Colonic mucosa (tissue), 4 donors: ENCODE measurements around the gene HOXB2. TPM values are rescaled to one million over a fixed set of nuclear protein-coding genes. Genes with fewer than 3 reads are reported as not detected.

Experiments used
- DNase-seq: peaks from one replicate; pipeline ENCODE4 v3.0.0-alpha.2; 2020
- H3K27ac ChIP-seq: fragments of 200-600 bp; one replicate; pipeline ENCODE4 v1.8.0; 2021
- H3K27me3 ChIP-seq: fragments of 200-600 bp; one replicate; pipeline ENCODE4 v1.8.0; 2021
- H3K36me3 ChIP-seq: fragments of 200-600 bp; one replicate; pipeline ENCODE4 v1.8.0; 2021
- H3K4me1 ChIP-seq: fragments of 200-600 bp; one replicate; pipeline ENCODE4 v1.8.0; 2021; ENCODE audit warnings: mild to moderate bottlenecking
- H3K4me3 ChIP-seq: fragments of 200-600 bp; one replicate; pipeline ENCODE4 v1.8.0; 2021
- H3K9ac ChIP-seq, 2 donors: one replicate each; pipeline ENCODE4 v1.7.0; 2013; ENCODE audit warnings: control low read depth in 2 of 2, low read depth in 2 of 2, low read length in 2 of 2
- H3K9me3 ChIP-seq: fragments of 200-600 bp; one replicate; pipeline ENCODE4 v1.8.0; 2021
- intact Hi-C: fragments of 100-400 bp; cut with DNase I; formaldehyde crosslinking; loops from one replicate; pipeline ENCODE4 v1.14.1; 2022
- total RNA-seq, 2 donors: library from RNA; stranded (reverse); fragmentation: NEBNext Ultra II Directional in 1 of 2; extraction: Animal tissue kit (Norgen Biotek cat#: 25700) in 1 of 2; gene quantifications; one replicate each; pipeline ENCODE4 v1.2.1, GENCODE V29; 2021
- TF ChIP-seq, protein P1 (sequence below): fragments of 200-600 bp; IDR thresholded peaks from one replicate; pipeline ENCODE4 v1.8.0; 2022; ENCODE audit warnings: antibody characterized with exemption, mild to moderate bottlenecking
- donor health status: healthy.
- donor health status: DM: no; HTN: no; CAD: no.
- donor health status: DM: no; HTN: no; CAD: no.

Gene HOXB2
- total RNA-seq, 2 donors from 2014 or later = 2.6 to 6.4 TPM

DNA sequence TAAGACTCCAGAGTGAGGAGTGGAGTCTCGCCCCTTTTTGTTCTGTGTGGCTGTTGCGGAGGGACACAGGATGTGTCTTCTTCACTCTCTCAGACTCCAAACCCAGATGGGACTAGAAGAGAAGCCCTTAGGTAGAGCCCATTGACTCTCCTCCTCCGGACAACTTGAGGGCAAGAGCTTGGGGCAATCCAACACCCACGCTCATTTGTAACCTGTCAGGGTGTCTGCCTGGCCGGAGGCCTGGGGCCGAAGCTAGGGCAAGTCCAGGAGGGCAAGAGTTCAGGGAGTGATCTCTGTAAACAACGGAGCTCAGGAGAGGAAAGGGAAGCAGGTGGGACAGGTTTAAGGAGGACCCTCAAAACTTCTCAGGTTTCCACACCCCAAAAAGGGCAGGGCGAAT, 12.6 kb downstream of the HOXB2 start:
- Histone ChIP-seq H3K4me1 (no peaks in the 10 kb centered on the region), H3K4me3 (no peak overlapping the region), H3K27me3 (no peaks in the 10 kb centered on the region), H3K27ac (no peak overlapping the region), H3K9ac (no peak overlapping the region), H3K36me3 (no peaks in the 10 kb centered on the region), H3K9me3 (no peaks in the 10 kb centered on the region)
- intact Hi-C loops = no loop called here
- TF ChIP-seq, protein P1, sequence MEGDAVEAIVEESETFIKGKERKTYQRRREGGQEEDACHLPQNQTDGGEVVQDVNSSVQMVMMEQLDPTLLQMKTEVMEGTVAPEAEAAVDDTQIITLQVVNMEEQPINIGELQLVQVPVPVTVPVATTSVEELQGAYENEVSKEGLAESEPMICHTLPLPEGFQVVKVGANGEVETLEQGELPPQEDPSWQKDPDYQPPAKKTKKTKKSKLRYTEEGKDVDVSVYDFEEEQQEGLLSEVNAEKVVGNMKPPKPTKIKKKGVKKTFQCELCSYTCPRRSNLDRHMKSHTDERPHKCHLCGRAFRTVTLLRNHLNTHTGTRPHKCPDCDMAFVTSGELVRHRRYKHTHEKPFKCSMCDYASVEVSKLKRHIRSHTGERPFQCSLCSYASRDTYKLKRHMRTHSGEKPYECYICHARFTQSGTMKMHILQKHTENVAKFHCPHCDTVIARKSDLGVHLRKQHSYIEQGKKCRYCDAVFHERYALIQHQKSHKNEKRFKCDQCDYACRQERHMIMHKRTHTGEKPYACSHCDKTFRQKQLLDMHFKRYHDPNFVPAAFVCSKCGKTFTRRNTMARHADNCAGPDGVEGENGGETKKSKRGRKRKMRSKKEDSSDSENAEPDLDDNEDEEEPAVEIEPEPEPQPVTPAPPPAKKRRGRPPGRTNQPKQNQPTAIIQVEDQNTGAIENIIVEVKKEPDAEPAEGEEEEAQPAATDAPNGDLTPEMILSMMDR = no peak
- no peak for DNase-seq

DNA sequence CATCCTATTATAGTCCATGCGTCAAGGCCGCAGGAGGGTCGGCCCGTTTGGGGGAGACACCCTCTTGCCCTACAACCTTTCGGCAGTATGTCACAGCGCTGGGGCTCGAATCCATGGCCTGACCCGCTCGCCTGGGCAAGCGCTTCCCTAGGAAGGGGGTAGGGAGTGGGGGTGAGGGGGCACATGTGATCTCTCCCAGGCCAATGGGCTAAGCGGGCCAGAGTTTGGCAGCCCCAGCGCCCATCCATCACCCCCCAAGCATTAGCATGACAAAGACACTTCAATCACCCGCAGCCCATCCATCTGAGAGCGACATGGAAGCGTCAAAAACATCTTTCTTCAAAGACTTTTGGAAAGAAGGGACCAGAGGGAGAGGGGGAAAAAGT, 14.0 kb downstream of the HOXB2 start, which contains the start of gene HOXB1:
HOXB1 (minus strand) TSS at position 125 of the 386 bp plus-strand sequence; CDS start at position 18, 107 bp downstream.
- H3K9me3 ChIP-seq = no peaks in the 10 kb centered on the region
- no peak within 1 kb of the TSS for H3K4me3 ChIP-seq
- intact Hi-C loops = no loop called here
- peaks cover 2% of the 10 kb centered on the region for H3K27me3 ChIP-seq
- no peaks in the 10 kb centered on the region for H3K36me3 ChIP-seq
- no peaks in the 10 kb centered on the region for H3K4me1 ChIP-seq
- no peak for DNase-seq
- H3K27ac ChIP-seq = no peak within 1 kb of the TSS
- H3K9ac ChIP-seq = no peak within 1 kb of the TSS
- TF ChIP-seq, protein P1 = no peak

DNA sequence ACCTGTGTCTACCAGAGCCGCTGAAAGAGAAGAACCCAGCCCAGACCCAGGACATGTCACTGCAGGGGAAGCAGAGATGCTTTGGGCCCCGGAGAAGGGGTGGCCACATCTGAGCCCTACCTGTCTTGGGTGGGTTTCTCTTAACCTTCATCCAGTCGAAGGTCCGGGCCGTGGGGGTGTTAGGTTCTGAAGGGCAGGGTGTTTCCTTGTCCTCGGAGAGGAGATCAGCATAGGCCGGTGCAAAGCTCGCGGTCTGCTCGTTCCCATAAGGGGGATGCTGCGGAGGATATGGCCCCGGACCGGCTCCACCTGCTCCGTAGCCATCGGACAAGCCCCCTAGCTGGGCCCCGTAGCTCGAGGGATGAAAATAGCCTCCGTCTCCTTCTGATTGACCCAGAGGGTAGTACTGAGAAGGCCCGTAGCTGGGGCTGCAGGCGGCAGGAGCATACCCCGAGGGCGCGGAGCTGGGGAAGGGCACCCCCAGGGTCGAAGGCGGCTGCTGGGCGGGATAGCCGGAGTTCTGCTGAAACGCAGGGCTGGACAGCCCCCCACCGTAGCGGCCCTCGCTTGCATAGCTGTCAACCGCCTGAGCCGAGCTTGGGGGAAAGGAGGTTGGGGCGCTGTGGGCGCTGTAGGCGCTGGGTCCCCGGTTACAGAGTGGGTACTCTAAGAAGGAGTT, 14.6 kb downstream of the HOXB2 start:
- Histone ChIP-seq H3K4me3 (no peak overlapping the region), H3K27ac (no peak overlapping the region), H3K9me3 (no peaks in the 10 kb centered on the region), H3K4me1 (no peaks in the 10 kb centered on the region), H3K36me3 (no peaks in the 10 kb centered on the region), H3K9ac (no peak overlapping the region), H3K27me3 (peaks cover 2% of the 10 kb centered on the region)
- TF ChIP-seq, protein P1 = no peak
- intact Hi-C loops = no loop called here
- DNase-seq = no peak

DNA sequence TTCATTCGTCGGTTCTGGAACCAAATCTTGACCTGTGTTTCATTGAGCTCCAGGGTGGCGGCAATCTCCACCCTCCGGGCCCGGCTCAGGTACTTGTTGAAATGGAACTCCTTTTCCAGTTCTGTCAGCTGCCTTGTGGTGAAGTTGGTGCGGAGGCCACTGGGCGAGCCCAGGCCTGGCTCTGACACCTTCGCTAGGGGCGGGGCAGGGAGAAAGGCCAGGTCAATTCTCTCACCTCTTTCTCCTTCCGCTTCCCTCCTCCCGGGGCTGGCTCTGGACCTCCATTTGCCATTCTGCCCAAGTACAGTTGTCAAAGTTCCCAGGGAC, 15.3 kb downstream of the HOXB2 start:
- DNase-seq = no peak
- H3K27me3 ChIP-seq = peaks cover 2% of the 10 kb centered on the region
- H3K4me3 ChIP-seq = no peak overlapping the region
- no peaks in the 10 kb centered on the region for H3K9me3 ChIP-seq
- H3K27ac ChIP-seq = no peak overlapping the region
- TF ChIP-seq, protein P1 = no peak
- no peaks in the 10 kb centered on the region for H3K4me1 ChIP-seq
- intact Hi-C loops = no loop called here
- H3K36me3 ChIP-seq = no peaks in the 10 kb centered on the region
- H3K9ac ChIP-seq = no peak overlapping the region

DNA sequence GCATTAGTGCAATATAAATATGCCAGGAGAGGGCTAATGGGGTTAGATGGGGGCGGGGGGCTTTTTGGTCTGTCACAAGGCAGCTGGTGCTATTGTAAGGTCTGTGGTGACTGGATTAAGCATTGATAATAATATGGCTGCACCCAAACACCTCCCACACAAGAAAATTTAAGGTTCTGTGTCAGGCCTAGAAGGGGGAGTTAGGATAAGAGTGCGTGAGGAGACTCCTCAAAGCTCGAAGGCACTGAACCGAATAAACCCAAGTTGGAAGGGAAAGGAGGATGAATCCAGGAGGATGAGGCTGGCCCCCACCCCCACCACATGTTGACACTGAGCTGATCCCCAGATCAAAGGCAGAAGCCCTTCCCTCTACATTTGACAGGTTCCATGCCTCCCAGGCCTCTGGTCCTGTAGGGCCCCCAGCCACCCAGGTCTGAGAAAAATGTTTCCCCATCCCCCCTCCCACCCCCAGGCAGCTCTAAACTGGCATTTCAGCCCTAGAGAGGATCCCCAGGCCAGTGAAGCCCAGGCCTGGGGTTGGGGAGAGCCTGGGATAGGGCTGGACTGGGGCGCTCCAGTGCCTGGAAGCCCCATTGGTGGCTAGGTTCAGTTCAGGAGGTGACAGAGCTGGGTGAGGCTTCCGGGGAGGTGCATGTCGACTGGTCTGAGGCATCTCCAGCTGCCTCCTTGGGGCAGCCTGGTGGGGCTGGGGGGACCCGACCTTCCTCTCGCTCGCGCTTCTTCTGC, 15.8 kb downstream of the HOXB2 start:
- Histone ChIP-seq H3K9me3 (no peaks in the 10 kb centered on the region), H3K9ac (no peak overlapping the region), H3K36me3 (no peaks in the 10 kb centered on the region), H3K4me3 (no peak overlapping the region), H3K27me3 (peaks cover 2% of the 10 kb centered on the region), H3K4me1 (no peaks in the 10 kb centered on the region), H3K27ac (no peak overlapping the region)
- TF ChIP-seq, protein P1 = no peak
- DNase-seq = no peak
- intact Hi-C loops = no loop called here
